Loucy (cell line): Measurements from ENCODE around the gene ATG7.

Experiments
- H2AFZ ChIP-seq: fragments of 200-600 bp; sonication (generic); 2 replicates; pipeline ENCODE4 v1.6.0; 2016; ENCODE audit warnings: antibody characterized with exemption, mild to moderate bottlenecking, low read length, moderate library complexity
- H3F3A ChIP-seq: fragments of 200-600 bp; 2 replicates; pipeline ENCODE4 v1.6.0; 2016; ENCODE audit warnings: antibody characterized with exemption, low read depth, mild to moderate bottlenecking
- H3K27me3 ChIP-seq: fragments of 200-600 bp; sonication (generic); 2 replicates; pipeline ENCODE4 v1.6.1; 2014; ENCODE audit warnings: low read length, mild to moderate bottlenecking; ENCODE audit not compliant: insufficient read depth, poor library complexity, severe bottlenecking
- H3K36me3 ChIP-seq: fragments of 200-600 bp; sonication (generic); 2 replicates; pipeline ENCODE4 v1.6.1; 2016; ENCODE audit warnings: low read length; ENCODE audit not compliant: insufficient read depth
- H3K4me1 ChIP-seq: fragments of 200-600 bp; sonication (generic); 2 replicates; pipeline ENCODE4 v1.5.1; 2014; ENCODE audit warnings: low read length, mild to moderate bottlenecking; ENCODE audit not compliant: insufficient read depth, poor library complexity, severe bottlenecking
- H3K4me2 ChIP-seq: fragments of 200-600 bp; sonication (generic); 2 replicates; pipeline ENCODE4 v1.6.0; 2014; ENCODE audit warnings: antibody characterized with exemption, low read length, low read depth, mild to moderate bottlenecking; ENCODE audit not compliant: poor library complexity, severe bottlenecking
- H3K4me3 ChIP-seq: fragments of 200-600 bp; sonication (generic); 2 replicates; pipeline ENCODE4 v1.5.1; 2014; ENCODE audit warnings: low read length, mild to moderate bottlenecking, mixed read lengths; ENCODE audit not compliant: poor library complexity, severe bottlenecking
- H3K79me2 ChIP-seq: fragments of 200-600 bp; sonication (generic); 2 replicates; pipeline ENCODE4 v1.6.1; 2014; ENCODE audit warnings: low read length; ENCODE audit not compliant: insufficient read depth
- H3K9ac ChIP-seq: fragments of 200-600 bp; sonication (generic); 2 replicates; pipeline ENCODE4 v1.6.0; 2014; ENCODE audit warnings: mild to moderate bottlenecking, low read depth, low read length, moderate library complexity; ENCODE audit not compliant: poor library complexity, severe bottlenecking
- H3K9me2 ChIP-seq: fragments of 200-600 bp; sonication (generic); replicated peaks from 2 replicates; pipeline ENCODE4 v1.6.1; 2016; ENCODE audit warnings: low read depth, low read length, mixed read lengths
- H3K9me3 ChIP-seq: fragments of 200-600 bp; sonication (generic); 2 replicates; pipeline ENCODE4 v1.6.1; 2014; ENCODE audit warnings: mild to moderate bottlenecking, antibody characterized with exemption, low read length, low read depth; ENCODE audit not compliant: insufficient read depth
- H4K20me1 ChIP-seq: fragments of 200-600 bp; sonication (generic); 2 replicates; pipeline ENCODE4 v1.6.0; 2014; ENCODE audit warnings: antibody characterized with exemption, low read length, mild to moderate bottlenecking; ENCODE audit not compliant: insufficient read depth, poor library complexity, severe bottlenecking
- EZH2phosphoT487 ChIP-seq: fragments of 200-600 bp; IDR thresholded peaks from 2 replicates; pipeline ENCODE4 v1.6.1; 2018; ENCODE audit warnings: antibody characterized with exemption, mild to moderate bottlenecking, moderate library complexity, borderline replicate concordance
- TF ChIP-seq, protein P1 (sequence below): fragments of 200-600 bp; sonication (generic); conservative IDR thresholded peaks from 2 replicates; pipeline ENCODE4 v1.5.1; 2014; ENCODE audit warnings: mild to moderate bottlenecking, antibody characterized with exemption, low read length

Gene ATG7

DNA sequence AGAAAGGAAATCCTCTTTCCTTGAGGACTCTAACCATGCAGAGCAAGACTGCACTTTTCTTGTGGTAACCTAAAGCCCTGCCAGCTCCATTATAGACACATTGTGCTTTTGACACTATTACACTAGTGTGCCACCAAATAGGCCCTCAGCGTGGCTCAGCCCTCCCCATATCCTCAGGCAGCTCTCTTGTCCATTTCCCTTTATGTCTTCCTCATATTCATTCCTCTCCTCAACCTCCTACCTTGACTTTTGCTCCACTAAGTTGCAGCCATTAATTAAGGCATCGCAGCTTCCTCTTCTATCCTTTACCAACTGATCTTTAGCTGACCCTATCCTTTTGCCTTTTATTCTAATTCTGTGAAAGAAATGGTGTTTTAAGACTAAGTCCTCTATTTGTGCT, 3.7 kb downstream of the ATG7 start:
- Histone ChIP-seq H3K9ac (no peak overlapping the region), H3K9me3 (no peaks in the 10 kb centered on the region), H3K27me3 (no peaks in the 10 kb centered on the region), H3K79me2 (peaks cover 25% of the 10 kb centered on the region), H4K20me1 (no peaks in the 10 kb centered on the region), H3K4me1 (peaks cover 25% of the 10 kb centered on the region), H3K36me3 (no peaks in the 10 kb centered on the region), H3K9me2 (no peaks in the 10 kb centered on the region), H3F3A (no peaks in the 10 kb centered on the region), H3K4me3 (no peak overlapping the region), H3K4me2 (no peak overlapping the region), H2AFZ (no peak overlapping the region)
- TF ChIP-seq EZH2phosphoT487, result no peak
- TF ChIP-seq, protein P1, sequence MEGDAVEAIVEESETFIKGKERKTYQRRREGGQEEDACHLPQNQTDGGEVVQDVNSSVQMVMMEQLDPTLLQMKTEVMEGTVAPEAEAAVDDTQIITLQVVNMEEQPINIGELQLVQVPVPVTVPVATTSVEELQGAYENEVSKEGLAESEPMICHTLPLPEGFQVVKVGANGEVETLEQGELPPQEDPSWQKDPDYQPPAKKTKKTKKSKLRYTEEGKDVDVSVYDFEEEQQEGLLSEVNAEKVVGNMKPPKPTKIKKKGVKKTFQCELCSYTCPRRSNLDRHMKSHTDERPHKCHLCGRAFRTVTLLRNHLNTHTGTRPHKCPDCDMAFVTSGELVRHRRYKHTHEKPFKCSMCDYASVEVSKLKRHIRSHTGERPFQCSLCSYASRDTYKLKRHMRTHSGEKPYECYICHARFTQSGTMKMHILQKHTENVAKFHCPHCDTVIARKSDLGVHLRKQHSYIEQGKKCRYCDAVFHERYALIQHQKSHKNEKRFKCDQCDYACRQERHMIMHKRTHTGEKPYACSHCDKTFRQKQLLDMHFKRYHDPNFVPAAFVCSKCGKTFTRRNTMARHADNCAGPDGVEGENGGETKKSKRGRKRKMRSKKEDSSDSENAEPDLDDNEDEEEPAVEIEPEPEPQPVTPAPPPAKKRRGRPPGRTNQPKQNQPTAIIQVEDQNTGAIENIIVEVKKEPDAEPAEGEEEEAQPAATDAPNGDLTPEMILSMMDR, result no peak

DNA sequence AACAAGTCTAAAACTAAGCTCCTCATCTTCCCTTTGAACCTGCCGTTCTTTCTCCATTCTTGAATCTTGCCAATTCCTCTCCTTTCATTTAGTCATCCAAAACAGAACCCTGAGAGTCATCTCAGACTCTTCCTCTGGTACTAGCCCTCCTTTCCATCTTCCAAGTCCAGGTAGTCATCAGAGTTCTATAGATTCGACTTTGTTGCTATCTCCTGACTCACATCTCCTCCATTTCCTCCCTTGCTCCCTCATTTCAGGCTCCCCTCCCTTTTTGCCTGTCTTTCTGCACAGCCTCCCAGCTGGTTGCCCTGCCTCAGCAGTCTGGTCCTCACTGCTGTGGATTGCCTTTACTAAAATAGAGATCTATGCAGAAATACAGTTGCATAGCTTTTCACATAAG, 4.7 kb downstream of the ATG7 start:
- Histone ChIP-seq H3K4me1 (peaks cover 25% of the 10 kb centered on the region), H3K9me3 (no peaks in the 10 kb centered on the region), H3K9me2 (no peaks in the 10 kb centered on the region), H3K36me3 (no peaks in the 10 kb centered on the region), H4K20me1 (no peaks in the 10 kb centered on the region), H3F3A (no peaks in the 10 kb centered on the region), H3K9ac (no peak overlapping the region), H3K4me2 (no peak overlapping the region), H3K27me3 (no peaks in the 10 kb centered on the region), H2AFZ (no peak overlapping the region), H3K4me3 (no peak overlapping the region), H3K79me2 (peaks cover 25% of the 10 kb centered on the region)
- TF ChIP-seq, protein P1, result no peak
- no peak for TF ChIP-seq EZH2phosphoT487

DNA sequence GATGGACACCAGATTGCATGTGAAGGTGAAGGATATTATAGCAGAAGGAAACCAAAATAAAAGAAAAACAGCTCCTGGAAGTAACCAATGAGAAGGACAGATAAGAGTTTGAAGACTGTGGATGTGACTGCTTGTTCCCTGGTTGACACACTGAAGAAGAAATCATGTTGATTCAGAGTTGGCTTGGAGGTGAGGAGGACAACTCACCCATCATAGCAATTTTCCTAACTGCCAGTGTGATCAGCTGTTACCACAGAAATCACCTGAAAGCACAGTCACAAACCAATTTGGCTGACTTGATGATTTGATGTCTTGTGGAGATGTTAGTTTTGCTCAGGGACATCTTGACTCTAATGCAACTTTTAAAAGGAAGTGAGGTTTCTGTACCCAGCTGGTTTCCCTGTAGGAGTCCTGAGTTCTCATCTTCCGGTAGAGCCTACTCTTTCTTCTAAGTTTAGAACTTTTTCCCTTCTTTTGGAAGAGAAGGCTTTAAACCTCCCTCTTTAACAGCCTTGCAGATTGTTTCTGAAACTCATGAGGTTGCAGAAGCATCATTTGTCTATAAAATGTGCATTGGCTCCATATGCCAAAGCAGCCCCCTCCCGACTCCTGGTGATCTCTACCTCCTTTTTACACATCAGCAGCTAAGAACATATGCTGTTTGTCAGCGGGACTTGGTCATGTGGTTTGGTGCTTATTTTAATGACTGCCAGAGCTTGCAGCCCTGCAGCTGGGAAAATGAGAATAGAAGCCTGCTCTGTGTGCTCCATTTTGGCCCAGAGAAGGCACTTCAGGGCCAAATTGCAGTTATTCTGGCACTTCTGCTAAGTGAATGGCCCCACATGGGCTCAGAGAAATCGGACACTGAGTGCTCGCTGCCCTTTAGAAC, 10.3 kb downstream of the ATG7 start:
- H4K20me1 ChIP-seq, result no peaks in the 10 kb centered on the region
- H3K36me3 ChIP-seq, result no peaks in the 10 kb centered on the region
- H2AFZ ChIP-seq, result no peak overlapping the region
- no peak overlapping the region for H3K4me3 ChIP-seq
- TF ChIP-seq EZH2phosphoT487, result no peak
- H3K9me2 ChIP-seq, result no peaks in the 10 kb centered on the region
- H3K4me1 ChIP-seq, result peaks cover 6% of the 10 kb centered on the region
- H3F3A ChIP-seq, result no peaks in the 10 kb centered on the region
- no peak overlapping the region for H3K9ac ChIP-seq
- H3K9me3 ChIP-seq, result no peaks in the 10 kb centered on the region
- no peaks in the 10 kb centered on the region for H3K27me3 ChIP-seq
- H3K79me2 ChIP-seq, result peaks cover 13% of the 10 kb centered on the region
- H3K4me2 ChIP-seq, result no peak overlapping the region

DNA sequence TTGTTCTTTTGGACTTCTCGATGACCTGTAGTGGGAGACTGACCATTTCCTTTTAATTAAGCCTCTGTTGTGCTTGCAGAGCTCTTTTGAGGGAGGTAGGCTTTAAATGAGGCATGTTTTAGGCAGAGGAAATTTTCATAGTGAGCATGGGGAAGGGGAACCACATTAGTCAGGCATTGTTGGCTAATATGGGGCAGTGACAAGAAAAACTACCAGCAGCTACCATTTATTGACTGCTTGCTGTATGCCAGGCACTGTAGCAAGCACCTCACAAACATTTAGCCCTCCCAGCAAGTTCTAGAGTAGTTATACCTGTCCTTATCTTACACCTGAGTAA, 10.9 kb downstream of the ATG7 start:
- no peaks in the 10 kb centered on the region for H3K9me3 ChIP-seq
- H4K20me1 ChIP-seq, result no peaks in the 10 kb centered on the region
- no peak overlapping the region for H3K4me2 ChIP-seq
- H3F3A ChIP-seq, result peaks cover under 1% of the 10 kb centered on the region; the same call in 1 of the 2 replicates
- no peaks in the 10 kb centered on the region for H3K27me3 ChIP-seq
- H3K4me3 ChIP-seq, result no peak overlapping the region
- no peak overlapping the region for H2AFZ ChIP-seq
- no peak overlapping the region for H3K9ac ChIP-seq
- H3K9me2 ChIP-seq, result no peaks in the 10 kb centered on the region
- H3K36me3 ChIP-seq, result no peaks in the 10 kb centered on the region
- H3K4me1 ChIP-seq, result peaks cover 12% of the 10 kb centered on the region
- no peak for TF ChIP-seq EZH2phosphoT487
- TF ChIP-seq, protein P1, result no peak
- peaks cover 16% of the 10 kb centered on the region for H3K79me2 ChIP-seq
